NB4 (cell line): Measurements from ENCODE around the gene SOHLH1.

Source experiments
- DNase-seq: peaks from one replicate; pipeline ENCODE4 v3.0.0; 2010; ENCODE audit warnings: low read depth
- H3K4me3 ChIP-seq: one replicate; pipeline ENCODE4 v1.5.1; 2011; ENCODE audit warnings: mild to moderate bottlenecking, low read depth, low read length, moderate library complexity
- MYC ChIP-seq: IDR thresholded peaks from 2 replicates; pipeline ENCODE4 v1.6.1; 2011; ENCODE audit warnings: low read depth, low read length
- POLR2A ChIP-seq: IDR thresholded peaks from 2 replicates; pipeline ENCODE4 v1.6.1; 2011; ENCODE audit warnings: mild to moderate bottlenecking; ENCODE audit not compliant: insufficient read length; ENCODE audit errors: extremely low read depth
- TF ChIP-seq, protein P1 (sequence below): IDR thresholded peaks from one replicate; pipeline ENCODE4 v1.5.1; 2012; ENCODE audit warnings: low read depth, low read length
- TF ChIP-seq, protein P2 (sequence below): IDR thresholded peaks from 2 replicates; pipeline ENCODE4 v1.6.1; 2011; ENCODE audit warnings: low read depth, low read length

The SOHLH1 gene

GRCh38 chr9:135745189-135745588 lies 45.9 kb upstream of the SOHLH1 start:
- no peak overlapping the region for H3K4me3 ChIP-seq
- TF ChIP-seq, protein P1, sequence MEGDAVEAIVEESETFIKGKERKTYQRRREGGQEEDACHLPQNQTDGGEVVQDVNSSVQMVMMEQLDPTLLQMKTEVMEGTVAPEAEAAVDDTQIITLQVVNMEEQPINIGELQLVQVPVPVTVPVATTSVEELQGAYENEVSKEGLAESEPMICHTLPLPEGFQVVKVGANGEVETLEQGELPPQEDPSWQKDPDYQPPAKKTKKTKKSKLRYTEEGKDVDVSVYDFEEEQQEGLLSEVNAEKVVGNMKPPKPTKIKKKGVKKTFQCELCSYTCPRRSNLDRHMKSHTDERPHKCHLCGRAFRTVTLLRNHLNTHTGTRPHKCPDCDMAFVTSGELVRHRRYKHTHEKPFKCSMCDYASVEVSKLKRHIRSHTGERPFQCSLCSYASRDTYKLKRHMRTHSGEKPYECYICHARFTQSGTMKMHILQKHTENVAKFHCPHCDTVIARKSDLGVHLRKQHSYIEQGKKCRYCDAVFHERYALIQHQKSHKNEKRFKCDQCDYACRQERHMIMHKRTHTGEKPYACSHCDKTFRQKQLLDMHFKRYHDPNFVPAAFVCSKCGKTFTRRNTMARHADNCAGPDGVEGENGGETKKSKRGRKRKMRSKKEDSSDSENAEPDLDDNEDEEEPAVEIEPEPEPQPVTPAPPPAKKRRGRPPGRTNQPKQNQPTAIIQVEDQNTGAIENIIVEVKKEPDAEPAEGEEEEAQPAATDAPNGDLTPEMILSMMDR: no peak
- TF ChIP-seq, protein P2, sequence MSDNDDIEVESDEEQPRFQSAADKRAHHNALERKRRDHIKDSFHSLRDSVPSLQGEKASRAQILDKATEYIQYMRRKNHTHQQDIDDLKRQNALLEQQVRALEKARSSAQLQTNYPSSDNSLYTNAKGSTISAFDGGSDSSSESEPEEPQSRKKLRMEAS: no peak
- no peak for DNase-seq

GRCh38 chr9:135744333-135745070 lies 45.2 kb upstream of the SOHLH1 start:
- no peak for TF ChIP-seq MYC
- TF ChIP-seq, protein P2: no peak
- no peak for TF ChIP-seq POLR2A
- TF ChIP-seq, protein P1: no peak
- H3K4me3 ChIP-seq: no peak overlapping the region
- DNase-seq: no peak

- DNase-seq: no peak
- TF ChIP-seq, protein P2: no peak
- TF ChIP-seq MYC (no peak), POLR2A (no peak)
- TF ChIP-seq, protein P1: no peak
- H3K4me3 ChIP-seq: no peak overlapping the region
Observed at GRCh38 chr9:135743546-135744332, 44.5 kb upstream of the SOHLH1 start.

DNA sequence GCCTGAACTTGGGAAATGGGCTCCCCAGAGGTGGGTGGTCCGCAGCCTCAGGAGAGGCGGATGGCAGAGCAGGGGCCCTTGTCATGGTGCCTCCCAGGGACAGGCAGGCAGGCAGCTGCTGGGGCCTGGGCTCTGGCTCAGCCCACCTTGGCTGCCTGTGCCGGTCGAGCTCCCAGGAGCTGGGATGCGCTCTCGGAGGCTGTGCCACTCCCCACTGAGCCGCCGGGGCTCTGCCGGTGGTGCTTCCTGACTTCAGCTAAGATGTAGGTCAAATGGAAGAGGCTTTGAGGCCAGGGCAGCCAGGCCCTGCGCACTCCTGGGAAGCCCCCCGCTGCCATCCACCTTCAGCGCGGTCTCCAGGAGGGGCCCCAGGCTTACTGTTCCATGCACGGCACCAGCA lies 43.7 kb upstream of the SOHLH1 start:
- TF ChIP-seq, protein P1: no peak
- TF ChIP-seq POLR2A (no peak), MYC (no peak)
- TF ChIP-seq, protein P2: no peak
- H3K4me3 ChIP-seq: no peak overlapping the region
- no peak for DNase-seq

GRCh38 chr9:135741276-135742219 lies 42.3 kb upstream of the SOHLH1 start:
- no peak for DNase-seq
- TF ChIP-seq, protein P2: no peak
- TF ChIP-seq MYC: no peak
- TF ChIP-seq, protein P1: no peak
- no peak overlapping the region for H3K4me3 ChIP-seq
